Stimulated activated CD4-positive, alpha-beta T cell treated with anti-CD3 and anti-CD28 coated beads, Interleukin-2, amount 100 ng/mL, for 24 hours (primary cell): ENCODE data around the gene GON7.
"Not testable (repeated sequence)": the region's sequence is repeated elsewhere in the genome, so short reads cannot be mapped to it uniquely, and the experiment has no call there.

Experiments
- DNase-seq, 2 donors: peaks; one replicate each; pipeline ENCODE4 v3.0.0-alpha.2; 2020

GON7 gene

DNA sequence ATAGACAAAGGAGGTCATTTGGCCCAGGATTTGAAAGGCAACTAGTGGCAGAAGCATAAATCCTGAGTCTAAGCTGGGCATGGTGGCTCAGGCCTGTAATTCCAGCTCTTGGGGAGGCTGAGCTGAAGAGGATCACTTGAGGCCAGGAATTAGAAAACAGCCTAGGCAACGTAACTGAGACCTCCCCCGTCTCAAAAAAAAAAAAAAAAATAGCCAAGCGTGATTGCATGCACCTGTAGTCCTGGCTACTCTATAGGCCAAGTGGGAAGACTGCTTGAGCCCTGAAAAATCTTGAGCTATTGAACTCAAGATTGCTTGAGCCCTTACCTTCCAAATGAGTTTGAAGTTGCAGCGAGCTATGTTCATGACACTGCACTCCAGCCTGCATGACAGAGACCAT is 7.8 kb downstream of the GON7 start:
- DNase-seq, result no peak

DNA sequence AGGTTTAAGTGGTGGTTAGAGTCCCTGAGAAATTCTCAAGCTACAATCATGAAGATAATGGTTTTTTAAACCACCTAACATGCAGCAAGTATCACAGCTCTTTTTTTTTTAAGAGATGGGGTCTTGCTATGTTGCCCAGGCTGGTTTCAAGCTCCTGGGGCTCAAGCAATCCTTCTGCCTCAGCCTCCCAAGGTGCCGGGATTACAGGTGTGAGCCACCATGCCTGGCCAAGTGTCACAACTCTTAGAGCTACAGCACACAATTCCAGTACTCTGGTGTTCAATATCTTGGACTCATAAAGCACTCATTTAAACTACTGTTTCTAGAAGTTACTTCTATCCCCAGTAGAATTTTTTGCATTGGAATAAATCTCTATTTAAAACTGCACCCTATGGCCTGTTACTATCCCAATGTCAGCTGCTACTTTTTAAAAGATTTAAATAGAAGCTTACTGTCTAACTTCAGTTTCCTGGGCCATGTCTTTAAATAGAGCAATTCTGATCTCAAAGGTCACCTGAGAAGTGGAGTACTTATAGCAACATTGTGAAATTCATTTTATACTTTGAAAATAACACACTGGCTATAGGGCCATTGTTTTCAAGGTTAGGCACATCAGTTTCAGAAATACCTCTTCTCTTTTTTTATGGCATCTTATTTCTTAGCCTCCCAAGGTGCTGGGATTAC is 11.4 kb downstream of the GON7 start:
- no peak for DNase-seq

DNA sequence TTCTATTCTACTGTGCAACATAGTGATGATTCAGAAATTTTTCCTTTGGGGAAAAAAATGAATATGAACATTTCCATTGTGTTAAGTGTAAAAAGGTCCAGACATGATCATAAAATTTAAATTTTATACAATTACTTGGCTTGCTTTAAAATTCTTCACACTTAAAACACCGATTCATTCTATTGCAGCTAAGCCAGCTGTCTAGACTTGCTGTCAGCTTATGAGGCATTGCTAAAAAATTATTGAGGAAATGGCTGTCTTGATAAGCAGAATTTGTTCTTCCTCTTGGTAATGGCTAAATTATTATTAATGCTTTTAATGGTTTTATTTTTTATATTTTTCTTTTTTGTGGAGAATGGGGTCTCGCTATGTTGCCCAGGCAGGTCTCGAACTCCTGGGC is 19.9 kb downstream of the GON7 start:
- DNase-seq, result no peak

DNA sequence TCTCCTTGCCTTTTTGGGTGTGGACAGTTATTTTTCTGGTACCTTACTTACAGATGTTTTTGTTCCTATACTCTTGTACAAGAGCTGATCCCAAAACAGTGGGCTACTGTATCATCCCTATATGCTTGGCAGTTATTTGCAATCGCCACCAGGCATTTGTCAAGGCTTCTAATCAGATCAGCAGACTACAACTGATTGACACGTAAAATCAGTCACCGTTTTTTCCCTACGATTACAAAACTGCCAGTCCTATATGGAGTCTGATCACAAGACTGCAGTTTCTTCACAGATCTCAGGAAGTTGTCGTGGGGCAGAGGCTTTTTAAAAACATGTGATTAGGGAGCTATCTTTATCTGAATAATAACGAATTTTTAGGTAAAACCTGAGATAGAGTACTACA is 20.4 kb downstream of the GON7 start:
- no peak for DNase-seq

DNA sequence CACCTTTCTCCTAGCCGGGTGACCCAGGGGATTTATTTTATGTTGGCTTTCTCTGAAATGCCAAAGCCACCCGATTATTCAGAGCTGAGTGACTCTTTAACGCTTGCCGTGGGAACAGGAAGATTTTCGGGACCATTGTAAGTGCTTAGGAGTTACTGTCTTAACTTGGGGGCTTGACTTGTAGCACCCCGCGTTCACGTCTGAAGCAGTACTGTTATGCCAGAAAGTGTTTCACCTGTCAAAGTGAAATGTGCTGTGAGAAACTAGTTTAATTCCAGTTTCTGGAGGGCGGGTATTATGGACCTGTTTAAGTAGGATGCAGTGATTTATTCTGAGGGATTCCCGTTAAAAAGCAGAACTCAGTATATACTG is 21.5 kb downstream of the GON7 start:
- DNase-seq, result no peak

DNA sequence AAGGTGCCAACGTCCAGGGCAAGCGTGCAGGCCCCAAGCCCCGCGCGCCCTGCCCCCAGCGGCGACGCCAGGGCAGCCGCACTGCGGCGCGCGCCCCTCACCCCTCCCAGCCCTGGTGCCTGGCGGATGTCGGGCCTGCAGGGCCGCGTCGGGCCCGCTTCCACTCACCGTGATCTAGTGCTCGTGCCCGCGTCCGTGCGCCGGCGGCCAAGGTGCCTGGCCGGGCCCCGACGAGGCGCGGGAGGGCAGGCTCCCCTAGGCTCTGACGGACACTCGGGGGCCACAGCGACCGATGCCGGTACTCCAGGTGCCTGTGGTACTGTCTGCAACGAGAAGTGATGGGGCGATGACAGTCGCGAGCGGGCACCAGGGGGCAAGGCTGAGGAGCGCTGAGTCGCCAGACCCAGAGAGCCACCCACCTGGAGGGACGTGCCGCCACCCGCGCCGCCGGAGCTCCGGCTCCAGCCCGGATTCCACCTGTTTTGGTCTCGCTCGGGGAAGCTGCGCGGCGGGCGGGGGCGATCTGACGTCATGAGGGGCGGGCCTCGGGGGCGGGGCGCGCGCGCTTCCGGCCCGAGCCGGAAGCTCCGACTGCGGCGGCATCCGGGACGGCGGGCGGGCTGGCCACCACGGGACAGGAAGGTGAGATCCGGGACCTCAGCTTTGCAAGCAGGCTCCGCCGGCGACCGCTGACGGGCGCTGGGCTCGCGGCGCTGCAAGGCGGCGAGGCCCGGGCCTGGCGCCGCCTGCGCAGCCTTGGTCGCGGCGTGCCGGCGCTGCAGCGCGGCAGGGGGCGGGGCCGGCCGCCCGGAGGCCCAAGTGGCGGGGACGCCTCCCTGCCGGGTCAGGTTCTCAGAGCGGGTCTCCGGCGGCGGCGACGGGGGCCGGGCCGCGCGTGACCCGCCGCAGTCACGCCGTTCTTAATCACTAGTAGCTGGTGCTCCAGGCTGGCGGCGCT is 22.2 kb downstream of the GON7 start, which contains the start of the genes LYSET and MOAP1:
Gene LYSET, plus strand, starts transcription at position 927 of the 958 bp plus-strand sequence. CDS start 89 bp downstream, outside the sequence.
Gene MOAP1, minus strand, starts transcription at position 507 of the 958 bp plus-strand sequence. CDS start 655 bp downstream, outside the sequence.
- peak; percentile 87 to 88 for DNase-seq

DNA sequence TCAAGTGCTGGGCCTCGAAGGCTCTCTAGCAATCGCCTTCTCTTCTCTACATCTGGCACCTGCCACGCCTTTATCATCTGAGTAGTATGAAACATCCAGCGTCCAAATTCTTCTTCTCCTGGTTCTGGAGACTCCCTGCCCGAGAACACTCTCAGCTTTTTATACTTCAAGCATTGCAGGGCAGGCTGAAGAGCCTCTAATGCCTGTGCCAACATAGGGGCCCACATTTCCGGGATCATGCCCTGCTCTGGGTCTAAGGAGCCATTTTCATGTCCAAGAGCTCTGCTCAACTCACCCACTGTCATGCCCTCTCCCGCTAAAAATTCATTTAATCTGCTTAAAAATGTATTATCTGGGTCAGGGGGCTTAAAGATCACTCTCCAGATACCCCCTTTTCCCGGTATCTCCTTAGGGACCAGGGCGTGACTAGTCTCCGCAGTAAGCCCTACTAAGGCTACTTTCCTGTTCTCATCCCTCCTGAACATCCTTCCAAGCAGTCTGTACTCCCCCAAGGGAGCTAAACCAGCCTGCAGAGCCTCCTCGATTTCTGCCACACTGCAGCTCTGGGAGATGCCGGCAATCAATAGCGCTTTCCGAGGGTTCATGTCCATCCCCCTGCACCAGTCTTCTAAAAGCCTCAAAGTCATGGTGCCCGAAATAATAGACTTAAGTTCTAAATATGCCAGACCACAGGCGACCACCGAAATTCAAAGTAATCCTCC is 23.1 kb downstream of the GON7 start:
- DNase-seq, result no peak

DNA sequence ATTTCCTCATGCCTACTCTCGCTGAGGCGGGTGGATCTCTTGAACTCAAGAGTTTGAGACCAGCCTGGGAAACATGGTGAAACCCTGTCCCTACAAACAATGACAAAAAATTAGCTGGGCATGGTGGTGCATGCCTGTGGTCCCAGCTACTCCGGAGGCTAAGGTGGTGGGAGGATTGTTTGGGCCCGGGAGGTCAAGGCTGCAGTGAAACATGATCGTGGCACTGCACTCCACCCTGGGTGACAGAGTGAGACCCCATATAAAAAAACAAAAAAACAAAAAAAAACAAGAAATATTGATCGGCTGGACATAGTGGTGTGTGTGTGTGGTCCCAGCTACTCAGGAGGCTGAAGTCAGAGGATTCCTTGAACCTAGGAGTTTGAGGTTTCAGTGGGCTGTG is 31.4 kb downstream of the GON7 start:
- no peak for DNase-seq

DNA sequence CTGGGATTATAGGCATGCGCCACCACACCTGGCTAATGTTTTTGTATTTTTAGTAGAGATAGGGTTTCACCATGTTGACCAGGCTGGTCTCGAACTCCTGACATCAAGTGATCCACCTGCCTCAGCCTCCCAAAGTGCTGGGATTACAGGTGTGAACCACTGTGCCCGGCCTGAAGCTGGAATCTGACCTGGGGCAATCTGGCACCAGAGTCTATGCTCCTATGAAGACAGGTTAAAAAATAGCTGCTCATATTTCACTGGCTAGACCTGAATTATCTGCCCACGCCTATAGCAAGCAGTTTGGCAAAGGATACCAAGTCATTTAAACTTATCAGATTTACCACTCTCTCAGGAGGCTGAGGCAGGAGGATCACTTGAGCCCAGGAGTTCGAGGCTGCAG is 32.1 kb downstream of the GON7 start:
- DNase-seq, result not testable (repeated sequence)

DNA sequence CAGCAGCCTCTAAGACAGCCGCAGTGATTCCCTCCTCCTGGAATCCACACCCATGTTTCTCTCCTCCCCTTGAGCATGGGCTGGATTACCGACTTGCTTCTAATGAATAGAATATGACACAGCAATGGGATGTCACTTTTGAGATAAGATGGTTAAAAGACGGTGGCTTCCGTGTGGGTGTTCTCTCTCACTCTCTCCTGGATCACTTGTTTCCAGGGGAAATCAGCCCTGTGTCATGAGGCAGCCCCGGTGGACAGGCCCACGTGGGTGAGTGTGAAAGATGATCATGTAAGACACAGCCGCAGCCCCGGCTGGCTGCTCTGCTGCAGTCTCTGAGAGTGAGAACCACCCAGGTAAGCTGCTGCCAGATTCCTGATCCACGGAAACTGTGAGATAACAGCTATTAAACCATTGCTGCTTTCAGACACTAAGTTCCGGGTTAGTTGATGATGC is 32.9 kb downstream of the GON7 start:
- DNase-seq, result no peak

DNA sequence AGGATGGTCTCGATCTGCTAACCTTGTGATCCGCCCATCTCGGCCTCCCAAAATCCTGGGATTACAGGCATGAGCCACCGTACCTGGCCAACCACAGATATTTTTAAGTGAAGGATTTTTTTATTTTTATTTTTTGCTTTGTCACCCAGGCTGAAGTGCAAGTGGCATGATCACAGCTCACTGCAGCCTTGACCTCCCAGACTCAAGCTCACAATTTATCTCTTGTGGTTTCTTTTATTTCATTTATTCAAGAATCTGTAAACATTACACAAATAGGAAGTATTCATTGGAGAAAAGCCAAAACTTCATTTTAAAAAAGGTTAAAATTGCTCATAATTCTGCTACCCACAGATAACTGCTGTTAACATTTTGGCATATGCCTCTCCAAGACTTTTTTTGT is 35.5 kb downstream of the GON7 start:
- no peak for DNase-seq

DNA sequence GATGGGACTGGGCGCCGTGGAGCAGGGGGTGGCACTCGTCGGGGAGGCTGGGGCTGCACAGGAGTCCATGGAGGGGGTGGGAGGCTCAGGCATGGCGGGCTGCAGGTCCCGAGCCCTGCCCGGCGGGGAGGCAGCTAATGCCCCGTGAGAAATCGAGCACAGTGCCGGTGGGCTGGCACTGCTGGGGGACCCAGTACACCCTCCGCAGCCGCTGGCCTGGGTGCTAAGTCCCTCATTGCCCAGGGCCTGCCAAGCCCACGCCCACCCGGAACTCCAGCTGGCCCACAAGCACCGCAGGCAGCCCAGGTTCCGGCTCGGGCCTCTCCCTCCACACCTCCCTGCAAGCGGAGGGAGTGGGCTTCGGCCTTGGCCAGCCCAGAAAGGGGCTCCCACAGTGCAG is 36.7 kb downstream of the GON7 start:
- not testable (repeated sequence) for DNase-seq

DNA sequence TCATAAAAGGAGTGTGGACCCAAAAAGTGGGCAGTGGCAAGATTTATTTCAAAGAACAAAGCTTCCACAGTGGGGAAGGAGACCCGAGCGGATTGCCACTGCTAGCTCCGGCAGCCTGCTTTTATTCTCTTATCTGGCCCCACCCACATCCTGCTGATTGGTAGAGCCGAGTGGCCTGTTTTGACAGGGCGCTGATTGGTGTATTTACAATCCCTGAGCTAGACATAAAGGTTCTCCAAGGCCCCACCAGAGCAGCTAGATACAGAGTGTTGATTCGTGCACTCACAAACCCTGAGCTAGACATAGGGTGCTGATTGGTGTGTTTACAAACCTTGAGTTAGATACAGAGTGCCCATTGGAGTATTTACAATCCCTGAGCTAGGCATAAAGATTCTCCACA is 37.2 kb downstream of the GON7 start:
- not testable (repeated sequence) for DNase-seq

DNA sequence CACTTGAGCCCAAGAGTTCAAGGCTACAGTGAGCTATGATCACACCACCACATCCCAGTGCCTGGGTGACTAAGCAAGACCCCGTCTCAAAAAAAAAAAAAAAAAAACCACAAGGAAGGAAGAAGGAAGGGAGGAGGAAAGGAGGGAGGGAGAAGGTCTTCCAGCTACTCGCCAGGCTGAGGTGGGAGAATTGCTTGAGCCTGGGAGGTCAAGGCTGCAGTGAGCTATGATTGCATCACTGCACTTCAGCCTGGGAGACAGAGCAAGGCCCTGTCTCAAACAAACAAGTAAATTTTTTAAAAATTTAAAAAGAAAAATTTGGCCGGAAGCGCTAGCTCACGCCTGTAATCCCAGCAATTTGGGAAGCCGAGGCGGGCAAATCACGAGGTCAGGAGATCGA is 38.3 kb downstream of the GON7 start:
- DNase-seq, result not testable (repeated sequence)

DNA sequence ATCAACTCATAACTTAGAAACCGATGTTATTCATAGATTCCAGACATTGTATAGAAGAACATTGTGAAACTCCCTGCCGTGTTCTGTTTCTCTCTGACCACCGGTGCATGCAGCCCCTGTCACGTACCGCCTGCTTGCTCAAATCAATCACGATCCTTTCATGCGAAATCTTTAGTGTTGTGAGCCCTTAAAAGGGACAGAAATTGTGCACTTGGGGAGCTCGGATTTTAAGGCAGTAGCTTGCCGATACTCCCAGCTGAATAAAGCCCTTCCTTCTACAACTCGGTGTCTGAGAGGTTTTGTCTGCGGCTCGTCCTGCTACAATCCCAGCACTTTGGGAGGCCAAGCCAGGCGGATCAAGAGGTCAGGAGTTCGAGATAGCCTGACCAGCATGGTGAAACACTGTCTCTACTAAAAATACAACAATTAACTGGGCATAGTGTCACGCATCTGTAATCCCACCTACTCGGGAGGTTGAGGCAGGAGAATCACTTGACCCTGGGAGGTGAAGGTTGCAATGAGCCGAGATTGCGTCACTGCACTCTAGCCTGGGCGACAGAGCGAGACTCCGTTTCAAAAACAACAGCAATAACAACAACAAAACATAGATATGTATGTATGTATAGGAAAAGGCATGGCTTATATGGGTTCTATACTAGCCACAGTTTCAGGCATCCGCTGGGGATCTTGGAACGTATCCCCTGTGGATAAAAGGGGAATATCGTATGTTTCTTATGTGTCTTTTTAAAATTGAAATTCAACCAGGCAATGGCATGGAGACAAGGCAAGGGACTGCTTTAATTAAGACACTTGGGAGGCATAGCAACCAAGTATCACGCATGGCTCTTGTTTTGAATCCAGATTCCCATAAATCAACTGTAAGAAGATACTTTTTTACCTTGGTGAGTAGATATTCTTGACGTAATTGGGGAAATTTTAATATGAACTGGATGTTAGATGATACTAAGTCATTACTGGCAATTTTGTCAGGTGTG is 41.3 kb downstream of the GON7 start:
- not testable (repeated sequence) for DNase-seq

DNA sequence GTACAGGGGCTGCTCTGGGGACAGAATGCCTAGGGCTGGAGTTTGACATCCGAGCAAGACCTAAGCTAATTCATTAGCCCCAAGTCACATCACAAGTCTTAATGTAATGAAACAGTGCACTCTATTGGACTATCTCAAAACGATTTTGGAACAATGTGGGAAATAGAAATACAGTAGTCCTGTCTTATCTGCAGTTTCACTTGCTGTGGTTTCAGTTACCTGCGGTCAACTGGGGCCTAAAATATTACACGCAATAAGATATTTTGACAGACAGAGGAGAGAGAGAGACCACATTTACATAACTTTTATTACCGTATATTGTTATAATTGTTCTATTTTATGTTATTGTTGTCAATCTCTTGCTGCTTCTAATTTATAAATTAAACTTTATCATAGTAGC is 43.3 kb downstream of the GON7 start:
- no peak for DNase-seq

DNA sequence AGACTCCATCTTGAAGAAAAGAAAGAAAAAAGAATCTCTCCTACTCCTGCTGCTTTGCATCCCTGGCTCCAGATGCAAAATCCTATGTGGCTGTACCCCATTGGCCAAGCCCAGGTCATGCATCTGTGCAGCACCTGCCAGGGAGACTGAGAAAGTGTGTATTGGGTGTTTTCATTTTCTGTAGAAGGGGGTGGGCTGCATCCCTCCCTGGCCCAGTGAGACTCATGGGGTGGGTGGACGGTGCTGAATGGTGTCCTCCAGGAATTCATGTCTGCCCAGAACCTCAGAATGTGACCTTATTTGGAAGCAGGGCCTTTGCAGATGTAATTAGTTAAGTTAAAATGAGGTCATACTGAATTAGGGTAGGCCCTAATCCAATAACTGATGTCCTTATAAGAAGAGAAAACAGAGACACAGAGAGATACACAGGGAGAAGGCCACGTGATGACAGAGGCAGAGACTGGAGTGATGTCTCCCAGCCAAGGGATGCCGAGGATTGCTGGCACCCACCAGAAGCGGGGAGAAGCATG is 45.4 kb downstream of the GON7 start:
- DNase-seq, result no peak

DNA sequence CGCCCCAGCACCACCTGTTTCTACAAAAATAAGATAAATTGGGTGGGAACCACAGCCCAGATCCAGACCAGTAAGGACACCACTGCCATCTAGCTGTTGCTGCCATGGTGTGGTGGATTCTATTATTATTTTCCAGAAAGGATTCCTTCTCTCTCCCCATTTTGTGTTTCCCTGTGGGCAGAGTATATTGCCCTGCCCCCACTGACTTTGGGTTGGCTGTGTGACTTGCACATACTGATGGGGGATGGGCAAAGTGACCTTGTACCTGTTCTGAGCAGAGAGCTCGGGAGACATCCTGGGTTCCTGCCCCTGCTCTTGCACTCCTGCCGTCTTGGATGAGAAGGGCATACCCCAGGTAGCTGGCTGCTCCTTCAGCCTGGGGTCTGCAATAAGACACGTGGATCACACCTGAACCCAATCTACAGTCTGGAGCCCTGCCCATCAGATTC is 46.5 kb downstream of the GON7 start:
- no peak for DNase-seq

DNA sequence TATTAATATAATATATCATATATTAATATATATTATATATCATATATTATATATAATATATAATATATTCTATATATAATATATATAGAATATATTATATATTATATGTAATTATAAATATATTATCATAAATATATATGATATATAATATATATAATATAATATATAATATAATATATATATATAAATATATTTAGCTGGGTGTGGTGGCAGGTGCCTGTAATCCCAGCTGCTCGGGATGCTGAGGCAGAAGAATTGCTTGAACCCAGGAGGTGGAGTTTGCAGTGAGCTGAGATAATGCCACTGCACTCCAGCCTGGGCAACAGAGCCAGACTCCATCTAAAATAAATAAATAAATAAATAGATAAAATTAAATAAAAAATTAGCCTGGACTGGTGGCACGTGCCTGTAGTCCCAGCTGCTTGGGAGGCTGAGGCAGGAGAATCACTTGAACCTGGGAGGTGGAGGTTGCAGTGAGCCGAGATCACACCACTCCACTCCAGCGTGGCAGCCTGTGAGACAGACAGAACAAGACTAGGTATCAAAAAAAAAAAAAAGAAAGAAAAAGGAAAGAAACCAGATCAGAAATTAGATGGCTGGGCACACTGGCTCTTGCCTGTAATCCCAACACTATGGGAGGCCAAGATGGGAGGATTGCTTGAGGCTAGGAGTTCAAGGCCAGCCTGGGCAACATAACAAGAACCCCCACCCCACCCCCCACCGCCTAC is 47.1 kb downstream of the GON7 start:
- not testable (repeated sequence) for DNase-seq

DNA sequence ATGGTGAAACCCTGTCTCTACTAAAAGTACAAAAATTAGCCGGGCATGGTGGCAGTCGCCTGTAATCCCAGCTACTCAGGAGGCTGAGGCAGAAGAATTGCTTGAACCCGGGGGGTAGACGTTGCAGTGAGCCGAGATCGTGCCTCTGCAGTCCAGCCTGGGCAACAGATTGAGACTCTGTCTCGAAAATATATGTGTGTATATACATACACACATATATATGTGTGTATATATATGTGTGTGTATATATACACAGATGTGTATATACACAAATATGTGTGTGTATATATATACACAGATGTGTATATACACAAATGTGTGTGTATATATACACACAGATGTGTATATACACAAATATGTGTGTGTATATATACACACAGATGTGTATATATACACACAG is 48.5 kb downstream of the GON7 start:
- not testable (repeated sequence) for DNase-seq
